ENCODE measurements around the gene SPDYE18.
"Not testable (repeated sequence)": the region's sequence is repeated elsewhere in the genome, so short reads cannot be mapped to it uniquely, and the experiment has no call there.

The SPDYE18 gene

GRCh38 chr7:77062557-77062956 is at the start of gene SPDYE18:
Gene SPDYE18 (minus strand): TSS chr7:77062558. CDS start chr7:77060512, 2,046 bp downstream.
- DNase-seq = not testable (repeated sequence)

GRCh38 chr7:77108362-77108761 is 46.0 kb upstream of the SPDYE18 start:
- not testable (repeated sequence) for DNase-seq

DNA sequence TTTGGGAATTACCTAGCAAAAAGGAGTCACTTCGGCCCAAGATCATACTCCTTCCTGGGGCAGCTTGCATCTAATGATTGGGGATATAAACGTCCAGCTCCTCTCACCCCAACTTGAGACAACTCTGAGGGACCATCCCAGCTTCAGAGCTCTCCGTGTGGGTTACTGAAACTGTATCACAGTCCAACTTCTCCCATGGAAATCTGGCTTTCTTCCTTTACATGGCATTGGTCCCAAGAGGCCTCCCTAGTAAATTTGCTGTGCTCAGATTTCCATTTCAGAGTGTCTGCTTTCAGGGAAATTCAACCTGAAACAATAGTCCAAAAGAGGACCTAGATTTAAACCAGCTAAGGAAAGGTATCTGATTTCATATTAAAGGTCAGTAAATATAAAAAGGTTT is 45.3 kb upstream of the SPDYE18 start:
- not testable (repeated sequence) for DNase-seq

DNA sequence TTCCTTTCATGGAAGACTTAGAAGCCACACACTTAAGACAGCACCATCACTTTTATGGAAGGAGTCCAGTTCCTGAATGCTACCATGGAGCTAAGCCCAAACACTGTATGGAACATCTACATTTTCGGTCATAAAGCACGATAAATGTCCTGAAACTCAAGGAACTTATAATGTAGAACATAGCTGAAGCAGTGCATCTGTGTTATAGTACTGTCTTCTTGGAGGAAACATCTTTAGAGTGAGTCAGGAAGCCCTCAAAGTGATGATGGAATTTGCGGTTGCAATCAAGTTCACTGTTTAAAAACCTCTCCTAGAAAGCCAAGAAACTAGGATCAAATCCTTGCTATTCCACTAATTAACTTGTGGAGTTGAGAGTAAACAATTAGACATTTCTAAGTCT is 43.5 kb upstream of the SPDYE18 start:
- DNase-seq = not testable (repeated sequence)

GRCh38 chr7:77102671-77103070 is 40.3 kb upstream of the SPDYE18 start:
- not testable (repeated sequence) for DNase-seq

DNA sequence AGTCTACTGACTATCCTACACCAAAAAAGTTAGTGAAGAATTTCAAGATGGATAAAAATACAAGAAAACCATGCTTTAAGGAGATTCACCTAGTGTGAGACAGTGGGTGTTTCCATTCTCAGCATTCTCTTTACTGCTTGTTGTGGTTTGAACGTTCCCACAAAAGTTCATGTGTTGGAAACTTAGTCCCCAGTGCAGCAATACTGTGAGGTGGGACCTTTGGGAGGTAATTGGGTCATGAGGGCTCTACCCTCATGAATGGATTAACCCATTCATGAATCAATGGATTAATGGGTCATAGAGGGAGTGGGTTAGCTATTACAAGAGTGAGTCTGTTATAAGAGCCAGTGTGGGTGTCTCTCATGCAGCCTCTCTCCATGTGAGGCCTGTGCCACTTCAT is 38.8 kb upstream of the SPDYE18 start:
- not testable (repeated sequence) for DNase-seq

GRCh38 chr7:77100501-77100900 is 38.1 kb upstream of the SPDYE18 start:
- DNase-seq = not testable (repeated sequence)

GRCh38 chr7:77092301-77092700 is 29.9 kb upstream of the SPDYE18 start:
- not testable (repeated sequence) for DNase-seq

DNA sequence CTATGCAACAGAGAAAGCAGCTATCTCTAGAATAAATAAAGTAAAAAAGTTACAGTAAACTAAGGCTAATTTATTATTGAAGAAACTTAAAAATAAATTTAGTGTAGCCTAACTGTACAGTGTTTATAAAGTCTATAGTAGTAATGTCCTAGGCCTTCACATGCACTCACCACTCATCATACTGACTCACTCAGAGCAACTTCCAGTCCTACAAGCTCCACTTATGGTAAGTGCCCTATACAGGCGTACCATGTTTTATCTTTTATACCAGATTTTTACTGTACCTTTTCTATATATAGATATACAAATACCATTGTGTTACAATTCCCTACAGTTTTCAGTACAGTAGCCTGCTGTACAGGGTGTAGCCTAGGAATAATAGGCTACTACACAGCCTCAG is 19.8 kb upstream of the SPDYE18 start:
- not testable (repeated sequence) for DNase-seq

DNA sequence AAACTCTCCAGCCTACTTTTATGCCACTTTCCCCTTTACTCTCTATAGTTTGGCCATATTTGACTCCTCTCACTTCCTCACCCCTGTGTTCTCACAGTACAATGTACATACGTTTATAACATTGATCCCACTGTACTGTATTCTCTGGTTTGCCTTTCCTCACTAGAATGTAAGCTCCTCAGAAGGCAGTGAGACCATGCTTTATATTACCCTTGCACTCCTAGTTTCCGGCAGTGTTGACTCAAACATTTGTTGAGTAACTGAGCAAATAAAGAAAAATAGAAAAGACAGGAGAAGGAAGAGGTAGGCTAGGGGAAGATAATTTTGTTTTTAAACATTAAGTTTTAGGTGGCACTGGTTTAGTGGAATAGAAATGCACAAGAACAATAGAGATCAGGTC is 17.9 kb upstream of the SPDYE18 start:
- DNase-seq = not testable (repeated sequence)

GRCh38 chr7:77079624-77080023 is 17.3 kb upstream of the SPDYE18 start:
- not testable (repeated sequence) for DNase-seq

- not testable (repeated sequence) for DNase-seq
Measured at GRCh38 chr7:77079112-77079511, 16.8 kb upstream of the SPDYE18 start.

- not testable (repeated sequence) for DNase-seq
Measured at GRCh38 chr7:77077060-77077459, 14.7 kb upstream of the SPDYE18 start.

DNA sequence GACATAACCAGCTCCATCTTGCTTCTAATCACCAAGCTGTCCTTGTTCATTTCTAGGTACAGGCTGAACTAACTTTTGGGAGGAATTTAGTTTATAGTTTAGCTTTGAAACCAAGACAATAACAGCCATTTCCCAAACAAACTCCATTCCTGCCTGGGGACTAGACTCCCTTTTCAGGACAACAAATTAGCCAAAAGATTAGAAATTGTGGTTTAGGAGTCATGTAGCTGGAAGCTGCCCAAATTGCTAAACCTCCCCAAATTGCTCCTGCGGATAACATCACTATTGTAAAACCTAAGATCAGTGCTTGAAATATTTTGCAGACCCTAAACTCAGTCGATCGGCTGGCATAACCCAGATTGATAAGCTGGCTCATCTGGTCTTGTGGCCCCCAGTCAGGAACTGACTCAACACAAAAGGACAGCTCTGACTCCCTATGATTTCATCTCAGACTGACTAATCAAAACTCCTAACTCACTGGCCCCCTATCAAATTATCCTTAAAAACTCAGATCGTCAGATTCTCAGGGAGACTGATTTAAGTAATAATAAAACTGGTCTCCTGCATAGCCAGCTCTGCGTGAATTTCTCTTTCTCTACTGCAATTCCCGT is 12.5 kb upstream of the SPDYE18 start:
- not testable (repeated sequence) for DNase-seq

DNA sequence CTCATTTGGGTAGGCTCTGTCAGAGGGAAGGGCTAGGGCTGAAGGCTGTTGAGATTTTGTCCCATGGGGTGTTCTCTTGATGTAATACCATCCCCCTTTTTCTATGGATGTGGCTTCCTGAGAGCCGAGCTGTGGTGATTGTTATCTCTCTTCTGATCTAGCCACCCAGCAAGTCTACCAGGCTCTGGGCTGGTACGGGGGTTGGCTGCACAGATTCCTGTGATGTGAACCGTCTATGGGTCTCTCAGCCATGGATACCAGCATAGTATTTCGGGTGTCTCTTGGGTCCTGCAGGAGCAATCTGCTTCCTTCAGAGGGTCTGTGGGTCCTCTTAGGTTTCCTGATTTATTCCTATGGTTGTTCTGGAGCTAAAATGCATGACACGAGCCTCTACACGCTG is 8.8 kb upstream of the SPDYE18 start:
- not testable (repeated sequence) for DNase-seq

- DNase-seq = not testable (repeated sequence)
Measured at GRCh38 chr7:77065869-77066268, 3.5 kb upstream of the SPDYE18 start.

DNA sequence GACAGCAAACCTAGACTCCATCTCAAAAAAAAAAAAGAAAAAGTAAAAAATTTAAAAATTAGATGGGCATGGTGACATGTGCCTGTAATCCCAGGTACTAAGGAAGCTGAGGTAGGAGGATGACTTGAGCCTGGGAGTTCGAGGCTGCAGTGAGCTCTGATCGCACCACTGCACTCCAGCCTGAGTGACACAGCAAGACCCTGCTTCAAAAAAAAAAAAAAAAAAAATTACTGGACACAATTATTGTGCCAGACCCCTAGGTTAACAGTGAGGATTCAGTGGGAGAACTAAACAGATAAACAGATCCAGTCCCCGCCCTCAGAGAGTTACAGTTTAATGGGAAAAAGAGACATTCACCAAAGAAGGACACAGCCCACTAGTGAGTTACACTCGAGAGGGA is 1.4 kb upstream of the SPDYE18 start:
- not testable (repeated sequence) for DNase-seq

GRCh38 chr7:77032261-77032660 is 30.1 kb downstream of the SPDYE18 start, which contains the start of gene SPDYE17:
Gene SPDYE17 (minus strand): TSS chr7:77032361. CDS start chr7:77030570, 1,791 bp downstream.
- not testable (repeated sequence) for DNase-seq

DNA sequence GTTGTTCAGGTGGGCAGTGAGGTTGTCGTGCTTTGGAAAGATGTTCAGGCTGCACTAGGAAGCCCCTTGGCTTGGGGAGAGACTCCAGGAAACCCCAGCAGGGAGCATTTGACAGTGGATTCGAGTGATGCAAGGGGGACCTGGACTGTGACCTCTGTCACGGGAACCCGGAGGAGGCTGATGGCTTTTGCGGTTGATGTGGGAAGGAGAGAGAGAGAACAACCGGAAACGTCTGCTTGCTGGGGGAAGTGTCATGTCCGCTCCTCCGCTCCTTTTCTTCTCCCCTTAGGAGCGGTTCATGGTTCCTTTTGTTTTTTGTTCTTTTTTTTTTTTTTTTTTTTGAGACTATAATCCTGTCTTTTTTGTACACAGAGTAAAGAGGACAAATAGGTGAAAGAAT is 36.0 kb downstream of the SPDYE18 start:
- DNase-seq = not testable (repeated sequence)

DNA sequence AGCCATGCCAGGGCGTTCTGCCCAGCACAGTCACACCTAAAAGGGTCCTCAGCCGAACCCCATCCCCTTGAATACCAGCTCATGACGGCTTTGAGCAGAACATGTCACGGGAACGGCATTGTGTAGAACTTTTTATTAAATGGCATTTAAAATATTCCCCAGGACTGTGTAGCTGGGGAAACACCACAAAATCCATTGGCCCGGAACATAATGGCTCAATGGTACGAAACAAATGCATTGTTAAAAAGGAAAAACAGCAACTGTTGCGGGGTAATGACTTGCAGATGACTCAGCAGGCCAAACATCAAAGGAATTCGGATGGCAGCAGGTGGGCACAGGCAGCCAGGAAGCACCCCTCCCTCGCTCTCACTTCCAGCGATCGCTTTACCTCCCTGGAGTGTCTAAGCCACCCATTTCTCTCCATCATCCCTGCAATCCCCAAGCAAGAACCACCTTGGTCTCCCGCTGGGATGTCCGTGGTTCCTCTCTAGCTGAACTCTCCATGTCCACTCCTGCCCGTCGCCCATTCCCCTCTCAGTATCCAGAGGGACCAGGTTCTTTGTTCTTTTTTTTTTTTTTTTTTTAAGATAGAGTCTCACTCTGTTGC is 52.2 kb downstream of the SPDYE18 start:
- not testable (repeated sequence) for DNase-seq

DNA sequence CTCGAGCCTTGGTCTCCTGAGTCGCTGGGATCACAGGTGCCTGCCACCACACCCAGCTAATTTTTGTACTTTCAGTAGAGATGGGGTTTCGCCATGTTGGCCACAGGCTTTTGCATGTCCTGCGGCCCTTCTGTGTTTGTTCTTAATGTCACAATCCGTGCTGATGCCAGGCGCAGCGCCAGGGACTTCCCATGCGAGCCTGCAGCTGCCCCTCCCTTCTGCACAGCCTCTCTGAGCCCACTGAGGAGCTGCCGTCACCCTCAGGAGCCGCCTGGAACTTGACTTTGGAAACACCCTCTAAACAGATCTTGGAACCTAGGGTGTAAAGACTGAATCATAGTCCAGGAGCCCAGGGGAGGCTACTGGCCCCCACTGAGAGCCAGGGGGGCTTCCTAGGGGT is 54.4 kb downstream of the SPDYE18 start:
- DNase-seq = not testable (repeated sequence)

DNA sequence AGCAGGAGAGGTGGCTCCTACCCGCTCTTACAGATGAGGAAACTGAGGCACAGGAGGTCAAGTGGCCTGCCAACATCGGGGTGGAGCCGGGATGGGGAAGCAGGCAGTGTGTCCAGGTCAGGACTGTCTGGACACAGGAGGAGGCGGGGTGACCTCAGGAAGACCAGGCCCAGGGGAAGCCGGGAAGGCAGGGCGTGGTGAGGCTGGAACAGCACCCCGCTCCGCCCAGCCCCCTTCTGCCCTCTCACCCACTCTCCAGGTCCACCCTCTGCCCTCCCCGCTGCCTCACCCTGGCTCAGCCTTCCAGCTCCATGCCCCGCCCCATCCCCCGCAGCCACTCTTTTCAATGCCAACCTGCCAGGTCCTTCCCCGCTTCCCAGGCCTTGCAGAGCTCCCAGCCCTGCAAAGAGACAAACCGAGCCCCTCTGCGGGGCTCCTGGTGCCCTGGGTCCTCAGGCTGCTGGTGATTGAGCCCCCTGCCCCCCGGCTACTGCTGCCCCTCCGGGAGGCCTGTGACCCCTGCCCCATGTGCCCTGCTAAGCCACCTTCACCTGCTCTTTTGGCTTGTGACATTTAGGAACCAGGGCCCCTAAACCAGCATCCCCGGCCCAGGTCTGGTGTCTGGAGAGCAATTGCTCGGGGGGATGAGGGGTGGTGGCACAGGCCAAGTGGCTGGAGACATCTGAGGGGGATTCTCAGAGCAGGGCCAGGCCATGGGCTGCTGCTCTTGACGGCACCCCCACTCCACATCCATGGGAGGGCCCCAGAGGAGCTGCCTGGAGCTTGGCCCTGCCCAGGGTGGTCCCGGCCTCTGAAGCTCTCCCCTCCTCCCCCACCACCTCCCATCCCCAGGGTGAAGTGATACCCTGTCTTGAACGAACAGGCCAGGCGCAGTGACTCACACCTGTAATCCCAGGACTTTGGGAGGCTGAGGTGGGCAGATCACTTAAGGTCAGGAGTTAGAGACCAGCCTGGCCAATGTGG is 55.9 kb downstream of the SPDYE18 start:
- DNase-seq = not testable (repeated sequence)

- DNase-seq = not testable (repeated sequence)
Measured at GRCh38 chr7:77005461-77006057, 56.8 kb downstream of the SPDYE18 start.

Data from CD4-positive, alpha-beta T cell treated with Interleukin-1 beta for 1 hour (primary cell).